Measurements from ENCODE around the gene CCDC138. TPM values are rescaled to one million over a fixed set of nuclear protein-coding genes. Genes with fewer than 3 reads are reported as not detected.

Gene CCDC138
- total RNA-seq, 2 experiments from 2014 or later, result 21.5 to 28.1 TPM

- Histone ChIP-seq H3K4me1 (ENCODE audit: insufficient read depth, low read length, poor library complexity, severe bottlenecking) (no peaks in the 10 kb centered on the region), H2AFZ (ENCODE audit: low read length) (no peak overlapping the region), H3K4me3 (ENCODE audit: low read depth, low read length, poor library complexity, severe bottlenecking) (no peak overlapping the region), H3K9me3 (ENCODE audit: low read length) (peaks cover 11% of the 10 kb centered on the region; the same call in 1 of the 2 replicates), H3K36me3 (ENCODE audit: insufficient read depth, low read length) (peaks cover 54% of the 10 kb centered on the region), H3K27ac (ENCODE audit: low read depth, low read length, poor library complexity, severe bottlenecking) (no peak overlapping the region), H3K79me2 (ENCODE audit: insufficient read depth, low read depth, low read length) (no peaks in the 10 kb centered on the region), H3K9me2 (ENCODE audit: insufficient read depth, low read length) (no peaks in the 10 kb centered on the region), H4K20me1 (ENCODE audit: insufficient read depth, low read length) (no peaks in the 10 kb centered on the region), H3K4me2 (ENCODE audit: low read length) (no peak overlapping the region)
- DNase-seq (ENCODE audit: low spot score), result no peak
- ChIA-PET POLR2A (interaction anchor here (1.1 to 1.4 kb wide), 2 partner anchors 15 to 22 kb away, joined by 3 read pairs; no protein-coding TSS in a partner anchor), CTCF (ENCODE audit: unreplicated experiment) (interaction anchor here (0.6 kb wide), 1 partner anchor 73 kb away, joined by 4 read pairs; no protein-coding TSS in a partner anchor)
- TF ChIP-seq EZH2phosphoT487 (IDR thresholded peaks at IDR 0.05; ENCODE audit: borderline replicate concordance, low read depth, low read length), result no peak
- TF ChIP-seq, protein P1, sequence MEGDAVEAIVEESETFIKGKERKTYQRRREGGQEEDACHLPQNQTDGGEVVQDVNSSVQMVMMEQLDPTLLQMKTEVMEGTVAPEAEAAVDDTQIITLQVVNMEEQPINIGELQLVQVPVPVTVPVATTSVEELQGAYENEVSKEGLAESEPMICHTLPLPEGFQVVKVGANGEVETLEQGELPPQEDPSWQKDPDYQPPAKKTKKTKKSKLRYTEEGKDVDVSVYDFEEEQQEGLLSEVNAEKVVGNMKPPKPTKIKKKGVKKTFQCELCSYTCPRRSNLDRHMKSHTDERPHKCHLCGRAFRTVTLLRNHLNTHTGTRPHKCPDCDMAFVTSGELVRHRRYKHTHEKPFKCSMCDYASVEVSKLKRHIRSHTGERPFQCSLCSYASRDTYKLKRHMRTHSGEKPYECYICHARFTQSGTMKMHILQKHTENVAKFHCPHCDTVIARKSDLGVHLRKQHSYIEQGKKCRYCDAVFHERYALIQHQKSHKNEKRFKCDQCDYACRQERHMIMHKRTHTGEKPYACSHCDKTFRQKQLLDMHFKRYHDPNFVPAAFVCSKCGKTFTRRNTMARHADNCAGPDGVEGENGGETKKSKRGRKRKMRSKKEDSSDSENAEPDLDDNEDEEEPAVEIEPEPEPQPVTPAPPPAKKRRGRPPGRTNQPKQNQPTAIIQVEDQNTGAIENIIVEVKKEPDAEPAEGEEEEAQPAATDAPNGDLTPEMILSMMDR (conservative IDR thresholded peaks at IDR 0.05; ENCODE audit: low read length), result no peak
- intact Hi-C loops (cut with micrococcal nuclease; ENCODE audit: unreplicated experiment), result no loop called here
- BruUV-seq (replicated peaks), result no TSS peak
These were observed 82.3 kb downstream of the CCDC138 start for GRCh38 chr2:108868911-108869310.

- no peak for DNase-seq (ENCODE audit: low spot score)
- Histone ChIP-seq H3K4me1 (ENCODE audit: insufficient read depth, low read length, poor library complexity, severe bottlenecking) (no peaks in the 10 kb centered on the region), H3K4me3 (ENCODE audit: low read depth, low read length, poor library complexity, severe bottlenecking) (no peak overlapping the region), H2AFZ (ENCODE audit: low read length) (no peak overlapping the region), H3K9me2 (ENCODE audit: insufficient read depth, low read length) (no peaks in the 10 kb centered on the region), H3K4me2 (ENCODE audit: low read length) (no peak overlapping the region), H4K20me1 (ENCODE audit: insufficient read depth, low read length) (no peaks in the 10 kb centered on the region), H3K36me3 (ENCODE audit: insufficient read depth, low read length) (peaks cover 54% of the 10 kb centered on the region), H3K27ac (ENCODE audit: low read depth, low read length, poor library complexity, severe bottlenecking) (no peak overlapping the region), H3K9me3 (ENCODE audit: low read length) (peaks cover 11% of the 10 kb centered on the region; the same call in 1 of the 2 replicates), H3K79me2 (ENCODE audit: insufficient read depth, low read depth, low read length) (no peaks in the 10 kb centered on the region)
- ChIA-PET POLR2A (interaction anchor here (0.8 to 1.0 kb wide), 2 partner anchors 9 to 15 kb away, joined by 3 read pairs; no protein-coding TSS in a partner anchor), CTCF (ENCODE audit: unreplicated experiment) (no interaction called here)
- BruUV-seq (replicated peaks), result no TSS peak
- no peak for TF ChIP-seq EZH2phosphoT487 (IDR thresholded peaks at IDR 0.05; ENCODE audit: borderline replicate concordance, low read depth, low read length)
- TF ChIP-seq, protein P1 (conservative IDR thresholded peaks at IDR 0.05; ENCODE audit: low read length), result no peak
- intact Hi-C loops (cut with micrococcal nuclease; ENCODE audit: unreplicated experiment), result no loop called here
These were observed 83.0 kb downstream of the CCDC138 start for GRCh38 chr2:108869542-108869941.

DNA sequence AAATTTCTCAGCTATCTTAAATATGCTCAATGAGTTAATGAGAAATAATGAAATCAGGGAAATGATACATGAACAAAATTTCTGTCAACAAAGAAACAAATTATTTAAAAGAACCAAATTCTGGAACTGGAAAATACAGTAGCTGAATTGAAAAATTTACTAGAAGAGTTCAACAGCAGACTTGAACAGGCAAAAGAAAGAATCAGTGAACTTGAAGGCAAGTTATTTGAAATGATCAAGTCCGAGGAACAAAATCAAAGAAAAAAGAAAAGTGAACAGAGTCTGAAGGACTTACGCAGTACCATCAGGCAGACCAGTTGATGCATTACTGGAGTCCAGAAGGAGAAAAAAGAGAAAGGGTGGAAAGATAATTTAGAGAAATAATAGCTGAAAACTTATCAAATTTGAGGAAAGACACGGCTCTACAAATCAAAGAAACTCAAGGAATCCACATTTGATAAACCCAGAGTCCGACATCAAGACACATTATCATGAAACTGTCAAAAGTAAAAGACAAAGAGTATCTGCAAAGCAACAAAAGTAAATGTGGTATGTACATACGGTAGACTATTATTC lies 83.6 kb downstream of the CCDC138 start:
- Histone ChIP-seq H3K9me2 (ENCODE audit: insufficient read depth, low read length) (no peaks in the 10 kb centered on the region), H3K79me2 (ENCODE audit: insufficient read depth, low read depth, low read length) (no peaks in the 10 kb centered on the region), H3K27ac (ENCODE audit: low read depth, low read length, poor library complexity, severe bottlenecking) (no peak overlapping the region), H3K4me3 (ENCODE audit: low read depth, low read length, poor library complexity, severe bottlenecking) (no peak overlapping the region), H3K4me1 (ENCODE audit: insufficient read depth, low read length, poor library complexity, severe bottlenecking) (no peaks in the 10 kb centered on the region), H4K20me1 (ENCODE audit: insufficient read depth, low read length) (no peaks in the 10 kb centered on the region), H3K9me3 (ENCODE audit: low read length) (peaks cover 11% of the 10 kb centered on the region; the same call in 1 of the 2 replicates), H2AFZ (ENCODE audit: low read length) (no peak overlapping the region), H3K4me2 (ENCODE audit: low read length) (no peak overlapping the region), H3K36me3 (ENCODE audit: insufficient read depth, low read length) (peaks cover 53% of the 10 kb centered on the region)
- BruUV-seq (replicated peaks), result no TSS peak
- ChIA-PET CTCF (ENCODE audit: unreplicated experiment) (no interaction called here), POLR2A (interaction anchor here (0.8 to 1.0 kb wide), 2 partner anchors 9 to 14 kb away, joined by 3 read pairs; no protein-coding TSS in a partner anchor)
- TF ChIP-seq, protein P1 (conservative IDR thresholded peaks at IDR 0.05; ENCODE audit: low read length), result no peak
- no peak for TF ChIP-seq EZH2phosphoT487 (IDR thresholded peaks at IDR 0.05; ENCODE audit: borderline replicate concordance, low read depth, low read length)
- intact Hi-C loops (cut with micrococcal nuclease; ENCODE audit: unreplicated experiment), result no loop called here
- peak; percentile 5 for DNase-seq (ENCODE audit: low spot score)
